ENCODE measurements around the gene MEIS1. TPM values are rescaled to one million over a fixed set of nuclear protein-coding genes. Genes with fewer than 3 reads are reported as not detected.

MEIS1 gene
- total RNA-seq, 4 donors from 2014 or later, result 7.6 to 17.4 (median 12.0) TPM

- TF ChIP-seq, protein P1, sequence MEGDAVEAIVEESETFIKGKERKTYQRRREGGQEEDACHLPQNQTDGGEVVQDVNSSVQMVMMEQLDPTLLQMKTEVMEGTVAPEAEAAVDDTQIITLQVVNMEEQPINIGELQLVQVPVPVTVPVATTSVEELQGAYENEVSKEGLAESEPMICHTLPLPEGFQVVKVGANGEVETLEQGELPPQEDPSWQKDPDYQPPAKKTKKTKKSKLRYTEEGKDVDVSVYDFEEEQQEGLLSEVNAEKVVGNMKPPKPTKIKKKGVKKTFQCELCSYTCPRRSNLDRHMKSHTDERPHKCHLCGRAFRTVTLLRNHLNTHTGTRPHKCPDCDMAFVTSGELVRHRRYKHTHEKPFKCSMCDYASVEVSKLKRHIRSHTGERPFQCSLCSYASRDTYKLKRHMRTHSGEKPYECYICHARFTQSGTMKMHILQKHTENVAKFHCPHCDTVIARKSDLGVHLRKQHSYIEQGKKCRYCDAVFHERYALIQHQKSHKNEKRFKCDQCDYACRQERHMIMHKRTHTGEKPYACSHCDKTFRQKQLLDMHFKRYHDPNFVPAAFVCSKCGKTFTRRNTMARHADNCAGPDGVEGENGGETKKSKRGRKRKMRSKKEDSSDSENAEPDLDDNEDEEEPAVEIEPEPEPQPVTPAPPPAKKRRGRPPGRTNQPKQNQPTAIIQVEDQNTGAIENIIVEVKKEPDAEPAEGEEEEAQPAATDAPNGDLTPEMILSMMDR (IDR thresholded peaks at IDR 0.05; ENCODE audit: low read depth), result no peak
Measured at GRCh38 chr2:66433695-66433944, 1.3 kb upstream of the MEIS1 start.

- TF ChIP-seq, protein P1 (IDR thresholded peaks at IDR 0.05; ENCODE audit: low read depth), result no peak
Measured at GRCh38 chr2:66433945-66434678, 813 bp upstream of the MEIS1 start.

GRCh38 chr2:66435549-66435875 lies 587 bp downstream of the MEIS1 start:
- TF ChIP-seq, protein P1 (IDR thresholded peaks at IDR 0.05; ENCODE audit: low read depth), result no peak

DNA sequence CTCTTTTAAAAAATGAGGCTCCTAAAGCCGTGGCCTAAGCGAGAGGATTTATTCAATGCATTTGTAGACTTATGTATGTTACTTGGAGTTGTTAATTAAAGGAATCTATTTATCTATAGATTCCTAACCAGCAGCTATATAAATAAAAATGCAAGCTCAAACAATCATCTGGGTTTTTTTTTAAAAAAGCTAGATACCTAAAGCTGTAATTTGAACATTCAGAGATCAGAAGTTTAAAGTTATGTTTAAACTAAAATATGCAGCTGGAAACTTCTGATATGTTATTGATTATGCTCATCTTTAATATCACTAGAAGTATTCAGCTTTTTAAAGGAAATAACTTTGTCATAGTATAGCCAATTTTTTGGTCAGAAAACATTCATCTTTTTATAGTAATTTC lies 1.0 kb downstream of the MEIS1 start:
- TF ChIP-seq, protein P1 (IDR thresholded peaks at IDR 0.05; ENCODE audit: low read depth), result no peak

- TF ChIP-seq, protein P1 (IDR thresholded peaks at IDR 0.05; ENCODE audit: low read depth), result no peak
Measured at GRCh38 chr2:66436581-66437001, 1.7 kb downstream of the MEIS1 start.

GRCh38 chr2:66437109-66437690 lies 2.3 kb downstream of the MEIS1 start:
- TF ChIP-seq, protein P1 (IDR thresholded peaks at IDR 0.05; ENCODE audit: low read depth), result no peak

- TF ChIP-seq, protein P1 (IDR thresholded peaks at IDR 0.05; ENCODE audit: low read depth), result no peak
Measured at GRCh38 chr2:66437691-66438497, 3.0 kb downstream of the MEIS1 start.

Measured in subcutaneous adipose tissue (tissue), 4 donors.